Measurements from ENCODE around the gene DGKE. TPM values are rescaled to one million over a fixed set of nuclear protein-coding genes. Genes with fewer than 3 reads are reported as not detected.

The DGKE gene
- total and polyA plus RNA-seq, 2 of the 13 experiments (the other 11 are each of a cell fraction or from before 2014, with no cell fraction given) = 3.2 to 5.3 TPM

DNA sequence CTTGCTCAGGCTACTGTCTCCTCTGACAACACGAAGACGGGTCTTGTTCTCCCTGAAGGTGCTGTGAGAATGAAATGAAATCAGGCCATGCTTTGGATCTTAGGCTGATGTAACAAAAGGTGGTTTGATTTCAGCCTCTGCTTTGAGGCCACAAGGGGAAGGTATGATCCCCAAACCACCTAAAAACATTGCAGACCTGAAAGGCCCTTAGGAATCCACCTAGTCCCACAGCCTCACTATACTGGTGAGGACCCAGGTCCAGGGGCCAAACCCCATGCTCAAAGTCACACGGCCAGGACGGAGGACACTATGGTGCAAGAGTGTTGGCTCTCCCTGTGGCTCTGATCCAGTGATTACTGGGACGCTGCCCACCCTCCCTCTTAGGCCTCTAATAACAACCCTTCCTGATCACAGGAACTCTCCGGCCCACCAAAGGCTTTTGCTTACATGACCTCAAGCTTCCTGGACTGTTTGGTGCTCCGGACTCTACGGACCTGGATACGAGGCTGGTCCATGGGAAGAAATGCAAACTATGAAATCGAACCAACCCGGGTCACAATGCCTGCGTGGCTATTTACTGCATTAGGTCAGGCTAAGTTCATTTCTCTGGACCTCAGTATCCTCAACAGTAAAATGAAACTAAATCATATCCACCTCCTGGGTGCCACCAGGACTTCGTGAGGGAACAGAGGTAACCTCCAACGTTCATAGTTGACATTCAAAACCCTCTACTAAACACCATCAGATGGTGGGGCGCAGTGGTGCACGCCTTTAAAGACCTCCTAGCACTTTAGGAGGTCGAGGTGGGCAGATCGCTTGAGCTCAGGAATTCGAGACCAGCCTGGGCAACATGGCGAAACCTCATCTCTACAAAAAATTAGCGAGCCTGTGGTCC is 78.4 kb downstream of the DGKE start (continued):
- TF ChIP-seq, protein P1, sequence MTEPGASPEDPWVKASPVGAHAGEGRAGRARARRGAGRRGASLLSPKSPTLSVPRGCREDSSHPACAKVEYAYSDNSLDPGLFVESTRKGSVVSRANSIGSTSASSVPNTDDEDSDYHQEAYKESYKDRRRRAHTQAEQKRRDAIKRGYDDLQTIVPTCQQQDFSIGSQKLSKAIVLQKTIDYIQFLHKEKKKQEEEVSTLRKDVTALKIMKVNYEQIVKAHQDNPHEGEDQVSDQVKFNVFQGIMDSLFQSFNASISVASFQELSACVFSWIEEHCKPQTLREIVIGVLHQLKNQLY (CRISPR knock-in tag; IDR thresholded peaks at IDR 0.05) = no peak
- peak; percentile 73; the same call in 1 of the 2 replicates for TF ChIP-seq NCOA1 (CRISPR knock-in tag; IDR thresholded peaks at IDR 0.05)
- TF ChIP-seq, protein P2, sequence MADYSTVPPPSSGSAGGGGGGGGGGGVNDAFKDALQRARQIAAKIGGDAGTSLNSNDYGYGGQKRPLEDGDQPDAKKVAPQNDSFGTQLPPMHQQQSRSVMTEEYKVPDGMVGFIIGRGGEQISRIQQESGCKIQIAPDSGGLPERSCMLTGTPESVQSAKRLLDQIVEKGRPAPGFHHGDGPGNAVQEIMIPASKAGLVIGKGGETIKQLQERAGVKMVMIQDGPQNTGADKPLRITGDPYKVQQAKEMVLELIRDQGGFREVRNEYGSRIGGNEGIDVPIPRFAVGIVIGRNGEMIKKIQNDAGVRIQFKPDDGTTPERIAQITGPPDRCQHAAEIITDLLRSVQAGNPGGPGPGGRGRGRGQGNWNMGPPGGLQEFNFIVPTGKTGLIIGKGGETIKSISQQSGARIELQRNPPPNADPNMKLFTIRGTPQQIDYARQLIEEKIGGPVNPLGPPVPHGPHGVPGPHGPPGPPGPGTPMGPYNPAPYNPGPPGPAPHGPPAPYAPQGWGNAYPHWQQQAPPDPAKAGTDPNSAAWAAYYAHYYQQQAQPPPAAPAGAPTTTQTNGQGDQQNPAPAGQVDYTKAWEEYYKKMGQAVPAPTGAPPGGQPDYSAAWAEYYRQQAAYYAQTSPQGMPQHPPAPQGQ (CRISPR knock-in tag; IDR thresholded peaks at IDR 0.05; ENCODE audit: borderline replicate concordance) = no peak
- 0 out of 2 replicates have a peak, but pooled peaks have one; percentile 18 for TF ChIP-seq ZKSCAN8 (CRISPR knock-in tag; IDR thresholded peaks at IDR 0.05; ENCODE audit: borderline replicate concordance)
- TF ChIP-seq FOXP1 (IDR thresholded peaks at IDR 0.05) = no peak
- no peak for TF ChIP-seq FOXP1 (CRISPR knock-in tag; IDR thresholded peaks at IDR 0.05)
- TF ChIP-seq ZNF75D (CRISPR knock-in tag; IDR thresholded peaks at IDR 0.05; ENCODE audit: borderline replicate concordance) = no peak
- TF ChIP-seq ZNF101 (CRISPR knock-in tag; IDR thresholded peaks at IDR 0.05; ENCODE audit: borderline replicate concordance, low read depth) = no peak
- peak; percentile 35 for TF ChIP-seq MED1 (CRISPR knock-in tag; IDR thresholded peaks at IDR 0.05)
- TF ChIP-seq, protein P3, sequence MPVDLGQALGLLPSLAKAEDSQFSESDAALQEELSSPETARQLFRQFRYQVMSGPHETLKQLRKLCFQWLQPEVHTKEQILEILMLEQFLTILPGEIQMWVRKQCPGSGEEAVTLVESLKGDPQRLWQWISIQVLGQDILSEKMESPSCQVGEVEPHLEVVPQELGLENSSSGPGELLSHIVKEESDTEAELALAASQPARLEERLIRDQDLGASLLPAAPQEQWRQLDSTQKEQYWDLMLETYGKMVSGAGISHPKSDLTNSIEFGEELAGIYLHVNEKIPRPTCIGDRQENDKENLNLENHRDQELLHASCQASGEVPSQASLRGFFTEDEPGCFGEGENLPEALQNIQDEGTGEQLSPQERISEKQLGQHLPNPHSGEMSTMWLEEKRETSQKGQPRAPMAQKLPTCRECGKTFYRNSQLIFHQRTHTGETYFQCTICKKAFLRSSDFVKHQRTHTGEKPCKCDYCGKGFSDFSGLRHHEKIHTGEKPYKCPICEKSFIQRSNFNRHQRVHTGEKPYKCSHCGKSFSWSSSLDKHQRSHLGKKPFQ (CRISPR knock-in tag; IDR thresholded peaks at IDR 0.05; ENCODE audit: insufficient replicate concordance) = no peak
- TF ChIP-seq MEIS2 (CRISPR knock-in tag; IDR thresholded peaks at IDR 0.05) = no peak

Data from HepG2 (cell line).